Measurements from ENCODE around the gene FUT9.

Gene FUT9

DNA sequence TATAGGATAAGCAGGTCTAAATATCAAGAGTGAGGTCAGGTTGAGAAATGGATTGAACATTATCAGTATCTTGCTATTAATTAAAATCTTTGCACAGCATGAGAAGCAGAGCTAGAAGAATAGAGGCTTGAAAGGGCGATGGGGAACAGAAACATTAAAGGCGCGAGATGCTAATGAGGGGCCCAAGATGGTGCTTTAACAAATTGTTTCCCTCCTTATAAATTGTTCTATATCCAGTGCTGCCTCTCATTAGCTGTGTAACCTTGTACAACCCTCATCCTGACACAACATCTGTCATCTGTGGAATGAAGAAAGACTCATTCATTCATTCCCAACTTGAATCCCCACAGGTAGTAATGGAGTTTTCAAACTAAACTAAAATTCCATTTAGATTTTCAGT lies 57.8 kb downstream of the FUT9 start:
- DNase-seq (ENCODE audit: low read depth), result no peak

DNA sequence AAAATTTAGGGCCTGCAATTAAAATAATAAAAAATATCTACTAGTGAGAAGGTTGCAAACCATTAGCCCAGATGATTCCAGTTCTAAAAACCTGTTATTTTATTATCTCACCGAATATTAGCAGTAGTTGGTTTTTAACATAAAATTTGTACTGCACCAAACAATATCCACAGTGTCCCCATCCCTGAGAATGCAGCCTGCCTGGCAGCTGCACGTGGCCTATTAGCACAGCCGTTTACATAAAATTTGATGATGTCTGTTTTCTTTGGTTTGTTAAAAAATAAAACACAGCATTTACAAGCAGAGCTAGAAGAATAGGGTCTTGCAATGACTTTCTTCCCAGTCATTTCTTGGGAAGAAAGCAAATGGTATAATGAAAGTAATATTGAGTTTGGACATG lies 58.2 kb downstream of the FUT9 start:
- DNase-seq (ENCODE audit: low read depth), result no peak

- no peak for DNase-seq (ENCODE audit: low read depth)
These were observed 60.1 kb downstream of the FUT9 start for GRCh38 chr6:96075826-96076225.

- no peak for DNase-seq (ENCODE audit: low read depth)
These were observed 71.0 kb downstream of the FUT9 start for GRCh38 chr6:96086745-96087144.

- no peak for DNase-seq (ENCODE audit: low read depth)
These were observed 73.4 kb downstream of the FUT9 start for GRCh38 chr6:96089173-96089572.

GRCh38 chr6:96094077-96094476 lies 78.3 kb downstream of the FUT9 start:
- no peak for DNase-seq (ENCODE audit: low read depth)

DNA sequence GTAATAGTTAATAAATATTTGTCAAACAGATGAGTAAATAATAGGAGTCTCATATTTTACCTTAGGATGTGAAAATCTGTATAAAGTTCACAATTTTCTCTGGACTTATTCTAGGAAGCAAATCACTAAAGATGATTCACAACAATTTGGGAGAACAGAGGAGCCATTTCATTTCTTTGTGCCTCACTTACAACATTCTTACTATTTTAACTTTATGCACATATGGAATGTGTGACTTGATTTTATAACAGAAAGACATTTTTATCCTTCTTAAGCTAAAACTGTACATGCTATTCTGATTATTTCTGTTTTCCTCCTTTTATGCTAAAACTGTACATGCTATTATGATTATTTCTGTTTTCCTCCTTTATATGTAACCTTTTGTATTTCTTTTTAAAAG lies 83.3 kb downstream of the FUT9 start:
- DNase-seq (ENCODE audit: low read depth), result no peak

DNA sequence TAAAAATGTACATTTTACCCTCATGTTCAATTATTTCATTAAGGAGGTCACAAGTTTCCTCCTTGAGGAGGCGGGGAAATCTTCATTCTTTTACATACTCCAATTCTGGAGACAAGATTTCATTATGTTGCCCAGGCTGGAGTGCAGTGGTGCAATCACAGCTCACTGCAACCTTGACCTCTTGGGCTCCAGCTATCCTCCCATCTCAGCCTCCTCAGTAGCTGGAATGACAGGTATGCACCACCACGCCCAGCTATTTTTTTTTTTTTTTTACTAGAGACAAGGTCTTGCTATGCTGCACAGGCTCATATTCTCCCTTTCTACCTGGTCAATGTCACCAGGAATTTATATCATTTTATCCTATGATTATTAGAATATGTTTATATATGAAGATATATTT lies 85.8 kb downstream of the FUT9 start:
- DNase-seq (ENCODE audit: low read depth), result no peak

GRCh38 chr6:96104910-96105309 lies 89.1 kb downstream of the FUT9 start:
- no peak for DNase-seq (ENCODE audit: low read depth)

DNA sequence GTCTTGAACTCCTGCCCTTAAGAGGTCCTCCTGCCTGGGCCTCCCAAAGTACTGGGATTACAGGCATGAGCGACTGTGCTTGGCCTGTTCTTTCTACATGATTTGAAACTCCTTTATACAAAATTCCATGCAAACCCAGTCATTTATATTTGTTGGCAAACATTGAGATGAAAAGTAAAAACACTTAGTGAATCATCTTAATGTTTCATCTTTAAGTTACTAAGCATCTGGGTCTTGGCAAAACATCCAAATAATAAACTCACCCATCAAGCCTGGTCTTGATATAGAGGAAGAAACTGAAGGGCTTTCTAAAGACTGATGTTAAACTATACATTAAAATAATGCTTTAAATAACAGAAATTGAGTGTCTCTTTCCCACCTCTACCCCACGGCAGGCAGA lies 95.1 kb downstream of the FUT9 start:
- DNase-seq (ENCODE audit: low read depth), result no peak

DNA sequence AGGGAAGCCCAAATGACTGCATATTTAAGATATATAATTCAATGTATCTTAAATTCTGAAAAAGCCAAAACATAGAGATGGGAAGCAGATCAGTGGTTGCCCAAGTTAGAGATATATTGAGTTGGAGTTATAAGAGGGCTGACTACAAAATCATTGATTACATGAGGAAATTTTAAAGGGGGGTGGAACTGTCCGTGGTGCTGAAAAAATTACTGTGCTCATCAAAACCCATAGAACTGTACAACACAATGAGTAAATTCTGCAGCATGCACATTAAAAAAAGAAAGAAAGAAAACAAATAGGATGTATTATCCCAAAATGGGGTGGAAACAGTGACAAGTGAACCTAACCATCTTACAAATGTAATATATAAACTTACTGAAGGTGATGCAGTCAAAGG lies 100.9 kb downstream of the FUT9 start:
- no peak for DNase-seq (ENCODE audit: low read depth)

GRCh38 chr6:96124778-96125177 lies 109.0 kb downstream of the FUT9 start:
- no peak for DNase-seq (ENCODE audit: low read depth)

- no peak for DNase-seq (ENCODE audit: low read depth)
These were observed 122.6 kb downstream of the FUT9 start for GRCh38 chr6:96138406-96138805.

DNA sequence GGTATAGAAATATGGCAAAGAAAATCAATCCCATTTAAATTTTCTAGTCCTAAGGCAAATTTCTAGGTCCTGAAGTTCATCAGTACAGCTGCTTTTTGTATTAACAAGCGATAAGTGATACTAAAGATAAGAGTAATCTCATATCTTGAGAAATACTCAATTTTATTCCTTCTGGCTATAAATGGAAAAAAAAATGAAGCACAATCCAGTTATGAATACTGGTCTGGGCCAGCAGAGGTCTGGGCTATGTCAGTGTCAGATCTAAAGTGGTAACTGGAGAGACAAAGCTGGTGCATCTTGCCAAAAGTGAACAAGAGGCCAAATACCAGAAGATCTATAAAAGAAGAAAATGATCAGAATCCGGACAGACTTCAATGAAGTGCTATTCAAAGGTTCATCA lies 126.4 kb downstream of the FUT9 start:
- no peak for DNase-seq (ENCODE audit: low read depth)

DNA sequence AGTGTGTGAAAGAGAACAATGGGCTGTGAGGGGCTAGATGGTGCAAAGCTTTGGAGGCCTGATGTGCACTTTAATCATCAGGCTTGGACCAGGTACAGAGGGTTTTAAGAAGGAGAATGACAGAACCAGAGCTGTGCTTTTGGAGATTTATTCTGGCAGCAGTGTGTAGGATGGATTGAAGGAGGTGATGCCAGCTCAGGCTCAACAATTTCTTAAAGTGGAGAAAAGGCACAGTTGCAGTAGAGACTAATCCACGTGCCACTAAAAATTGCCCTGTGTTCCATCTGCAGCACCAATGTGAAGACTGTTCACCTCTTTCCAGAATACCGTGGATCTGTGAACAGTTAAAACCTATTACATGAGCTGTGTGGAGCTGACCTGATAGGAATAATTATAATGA lies 134.7 kb downstream of the FUT9 start:
- DNase-seq (ENCODE audit: low read depth), result no peak

GRCh38 chr6:96151707-96152106 lies 135.9 kb downstream of the FUT9 start:
- DNase-seq (ENCODE audit: low read depth), result no peak

- DNase-seq (ENCODE audit: low read depth), result no peak
These were observed 136.4 kb downstream of the FUT9 start for GRCh38 chr6:96152114-96152708.

DNA sequence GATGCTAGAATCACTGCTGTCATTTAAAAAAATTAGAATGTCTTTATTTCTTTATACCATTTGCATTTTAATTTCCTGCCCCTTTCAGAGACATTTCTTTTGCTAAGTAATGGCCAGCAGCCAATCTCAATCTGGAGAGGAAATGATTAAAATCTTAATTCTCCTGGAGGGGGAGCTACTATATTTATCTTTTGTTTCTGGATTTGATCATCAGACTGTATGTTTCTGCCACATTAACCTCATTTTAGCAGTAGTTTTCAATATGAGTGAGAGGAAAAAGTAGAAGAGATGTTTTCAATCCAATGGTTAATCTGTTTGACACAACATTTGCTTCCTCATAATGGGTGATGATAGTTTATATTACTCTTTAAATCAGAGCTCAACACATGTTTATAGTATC lies 138.0 kb downstream of the FUT9 start:
- DNase-seq (ENCODE audit: low read depth), result no peak

DNA sequence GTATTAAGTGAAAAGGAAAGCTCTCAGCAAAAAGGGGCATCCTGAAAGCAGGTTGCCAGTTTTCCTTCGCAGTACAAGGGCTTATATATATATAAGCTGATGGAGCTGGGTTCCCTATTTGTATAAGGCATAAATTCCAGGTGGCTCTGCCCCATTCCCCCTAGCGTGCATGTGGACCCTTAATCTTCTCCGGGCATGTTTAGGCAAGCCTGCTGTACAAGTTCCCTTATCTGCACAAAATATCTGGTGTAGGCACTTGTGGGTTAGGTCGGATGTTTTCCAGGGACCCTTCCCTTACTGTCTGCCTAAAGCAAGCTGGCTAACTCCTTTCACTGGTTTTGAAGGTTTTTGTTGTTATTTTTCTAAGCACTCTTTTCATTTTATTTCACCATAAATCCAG lies 140.7 kb downstream of the FUT9 start:
- no peak for DNase-seq (ENCODE audit: low read depth)

DNA sequence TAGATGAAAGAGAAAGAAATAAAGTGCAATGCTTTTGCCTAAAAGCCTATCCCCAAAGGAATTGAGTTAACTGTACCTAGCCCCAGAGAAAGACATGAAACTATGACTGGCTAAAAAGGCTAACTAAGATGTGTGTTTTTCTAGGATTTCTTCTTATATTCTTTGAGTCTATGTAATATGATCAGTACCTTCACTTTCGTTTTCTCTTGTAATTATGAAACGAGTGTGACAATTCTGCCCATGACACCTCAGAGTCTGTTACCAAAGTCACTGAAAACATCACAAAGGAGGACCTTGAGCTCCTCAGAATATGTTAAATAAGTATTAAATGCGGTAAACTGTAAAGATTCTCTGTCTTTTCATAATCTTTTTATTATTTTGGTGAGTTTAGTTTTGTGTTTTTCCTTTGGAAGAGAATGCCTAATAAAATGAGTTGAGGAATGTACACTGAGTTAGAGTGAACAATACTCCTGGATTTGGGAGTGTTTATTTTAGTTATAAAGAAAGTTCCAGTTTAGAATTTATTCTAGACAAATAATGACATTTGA lies 141.3 kb downstream of the FUT9 start:
- DNase-seq (ENCODE audit: low read depth), result no peak

GRCh38 chr6:96162711-96163120 lies 146.9 kb downstream of the FUT9 start:
- DNase-seq (ENCODE audit: low read depth), result no peak

DNA sequence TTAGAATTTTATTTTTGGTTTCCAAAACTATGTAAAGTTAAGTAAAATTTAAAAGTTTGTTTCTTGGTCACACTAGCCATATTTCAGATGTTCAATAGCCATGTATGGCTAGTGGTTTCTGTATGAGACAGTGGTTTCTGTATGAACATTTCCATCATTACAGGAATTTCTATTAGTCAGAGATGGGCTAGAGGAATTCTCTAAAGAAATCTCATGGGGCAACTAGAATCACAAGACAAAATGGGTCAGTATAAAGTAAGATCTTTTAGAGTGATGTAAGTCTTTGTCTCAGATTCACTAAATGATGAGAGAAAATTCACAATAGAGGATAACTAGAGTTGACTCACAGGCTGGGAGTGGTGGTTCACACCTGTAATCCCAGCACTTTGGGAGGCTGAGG lies 149.0 kb downstream of the FUT9 start:
- no peak for DNase-seq (ENCODE audit: low read depth)

- no peak for DNase-seq (ENCODE audit: low read depth)
These were observed 155.3 kb downstream of the FUT9 start for GRCh38 chr6:96171112-96171511.

GRCh38 chr6:96184798-96185197 lies 169.0 kb downstream of the FUT9 start:
- no peak for DNase-seq (ENCODE audit: low read depth)

DNA sequence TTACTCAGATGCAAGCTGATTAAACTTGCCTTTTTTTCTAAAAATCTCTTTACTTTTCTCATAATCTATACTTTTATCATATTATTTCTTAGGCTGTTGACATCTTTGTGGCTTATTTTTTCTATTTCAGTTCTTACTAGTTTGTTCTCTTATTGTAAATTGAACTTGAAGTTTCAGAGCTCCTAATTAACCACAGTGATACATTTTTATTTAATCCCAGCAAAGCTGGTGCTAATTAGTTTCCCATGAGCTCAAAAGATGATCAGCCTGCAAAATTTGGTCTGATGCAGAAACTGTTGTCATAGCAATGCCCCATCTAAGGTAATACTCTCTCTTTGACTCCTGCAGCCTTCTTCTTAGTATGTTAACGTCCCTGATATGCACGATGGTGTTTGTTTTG lies 170.3 kb downstream of the FUT9 start:
- DNase-seq (ENCODE audit: low read depth), result no peak

All from CMK (cell line).